Stimulated activated CD8-positive, alpha-beta memory T cell treated with anti-CD3 and anti-CD28 coated beads, Interleukin-12 subunit alpha, Interleukin-12 subunit beta, amount 100 ng/mL, for 4 hours (primary cell): ENCODE measurements around the gene PDE4B.
"Not testable (repeated sequence)": the region's sequence is repeated elsewhere in the genome, so short reads cannot be mapped to it uniquely, and the experiment has no call there.

Experiments
- DNase-seq: peaks from one replicate; pipeline ENCODE4 v3.0.0-alpha.2; 2020; ENCODE audit warnings: low read depth

The PDE4B gene

GRCh38 chr1:66135161-66135560 lies 342.5 kb downstream of the PDE4B start:
- no peak for DNase-seq

- DNase-seq = not testable (repeated sequence)
Measured at GRCh38 chr1:66136423-66136822, 343.7 kb downstream of the PDE4B start.

GRCh38 chr1:66137235-66137634 lies 344.5 kb downstream of the PDE4B start:
- no peak for DNase-seq

- no peak for DNase-seq
Measured at GRCh38 chr1:66138613-66139012, 345.9 kb downstream of the PDE4B start.

GRCh38 chr1:66140072-66140471 lies 347.4 kb downstream of the PDE4B start:
- DNase-seq = no peak

GRCh38 chr1:66143651-66144050 lies 351.0 kb downstream of the PDE4B start:
- no peak for DNase-seq

- no peak for DNase-seq
Measured at GRCh38 chr1:66147226-66147835, 354.6 kb downstream of the PDE4B start.

- DNase-seq = no peak
Measured at GRCh38 chr1:66152034-66152433, 359.3 kb downstream of the PDE4B start.

GRCh38 chr1:66154394-66154793 lies 361.7 kb downstream of the PDE4B start:
- no peak for DNase-seq

- DNase-seq = no peak
Measured at GRCh38 chr1:66156144-66156543, 363.4 kb downstream of the PDE4B start.

GRCh38 chr1:66159800-66160199 lies 367.1 kb downstream of the PDE4B start:
- no peak for DNase-seq

- no peak for DNase-seq
Measured at GRCh38 chr1:66160719-66161118, 368.0 kb downstream of the PDE4B start.

- no peak for DNase-seq
Measured at GRCh38 chr1:66166753-66167152, 374.1 kb downstream of the PDE4B start.

- DNase-seq = no peak
Measured at GRCh38 chr1:66167267-66167666, 374.6 kb downstream of the PDE4B start.

- DNase-seq = no peak
Measured at GRCh38 chr1:66168467-66168887, 375.8 kb downstream of the PDE4B start.

- no peak for DNase-seq
Measured at GRCh38 chr1:66168948-66169671, 376.4 kb downstream of the PDE4B start.

GRCh38 chr1:66172272-66172671 lies 379.6 kb downstream of the PDE4B start:
- DNase-seq = no peak

- DNase-seq = no peak
Measured at GRCh38 chr1:66175098-66175497, 382.4 kb downstream of the PDE4B start.

- no peak for DNase-seq
Measured at GRCh38 chr1:66175581-66175980, 382.9 kb downstream of the PDE4B start.

GRCh38 chr1:66176012-66176715 lies 383.5 kb downstream of the PDE4B start:
- no peak for DNase-seq

- no peak for DNase-seq
Measured at GRCh38 chr1:66176832-66177231, 384.1 kb downstream of the PDE4B start.

GRCh38 chr1:66177510-66177909 lies 384.8 kb downstream of the PDE4B start:
- DNase-seq = no peak

GRCh38 chr1:66182026-66182425 lies 389.3 kb downstream of the PDE4B start:
- no peak for DNase-seq
